Islet precursor cell (in vitro differentiated cells): ENCODE results near the gene ENKD1.
"Not testable (repeated sequence)": the region's sequence is repeated elsewhere in the genome, so short reads cannot be mapped to it uniquely, and the experiment has no call there.

Source experiments
- DNase-seq: peaks from one replicate; pipeline ENCODE4 v3.0.0-alpha.2; 2018

The ENKD1 gene

GRCh38 chr16:67666559-67667452, at the start of gene ENKD1, which contains the start of gene C16orf86:
Gene ENKD1 (minus strand): TSS chr16:67666750. CDS start chr16:67666442, 308 bp downstream.
Gene C16orf86 (plus strand): TSS chr16:67666814. CDS start chr16:67666971, 157 bp downstream.
- peak; percentile 94 for DNase-seq

GRCh38 chr16:67716097-67716496, 49.5 kb upstream of the ENKD1 start:
- no peak for DNase-seq

GRCh38 chr16:67714522-67714921, 48.0 kb upstream of the ENKD1 start:
- DNase-seq, result no peak

GRCh38 chr16:67713647-67714273, 47.2 kb upstream of the ENKD1 start:
- no peak for DNase-seq

- no peak for DNase-seq
These were observed 44.1 kb upstream of the ENKD1 start for GRCh38 chr16:67710607-67711006.

- no peak for DNase-seq
These were observed 42.5 kb upstream of the ENKD1 start for GRCh38 chr16:67709050-67709449.

GRCh38 chr16:67708368-67708771, 41.8 kb upstream of the ENKD1 start:
- DNase-seq, result no peak

- no peak for DNase-seq
These were observed 41.2 kb upstream of the ENKD1 start for GRCh38 chr16:67707790-67708189.

- DNase-seq, result no peak
These were observed 40.7 kb upstream of the ENKD1 start for GRCh38 chr16:67707210-67707609.

- DNase-seq, result no peak
These were observed 37.6 kb upstream of the ENKD1 start for GRCh38 chr16:67704110-67704509.

GRCh38 chr16:67703626-67704025, 37.1 kb upstream of the ENKD1 start:
- DNase-seq, result no peak

- DNase-seq, result no peak
These were observed 35.6 kb upstream of the ENKD1 start for GRCh38 chr16:67702130-67702529.

- DNase-seq, result no peak
These were observed 34.9 kb upstream of the ENKD1 start for GRCh38 chr16:67701420-67701819.

GRCh38 chr16:67699265-67699664, 32.7 kb upstream of the ENKD1 start:
- DNase-seq, result no peak

GRCh38 chr16:67697422-67698185, 31.1 kb upstream of the ENKD1 start:
- no peak for DNase-seq

- no peak for DNase-seq
These were observed 28.1 kb upstream of the ENKD1 start for GRCh38 chr16:67694611-67695010.

GRCh38 chr16:67693517-67694285, 27.2 kb upstream of the ENKD1 start:
- DNase-seq, result not testable (repeated sequence)

GRCh38 chr16:67685388-67686112, 19.0 kb upstream of the ENKD1 start:
- no peak for DNase-seq

- no peak for DNase-seq
These were observed 17.2 kb upstream of the ENKD1 start for GRCh38 chr16:67683767-67684166.

GRCh38 chr16:67679935-67680897, 13.7 kb upstream of the ENKD1 start:
- DNase-seq, result no peak
